Activated CD8-positive, alpha-beta T cell treated with anti-CD3 and anti-CD28 coated beads for 36 hours (primary cell): ENCODE measurements around the gene TSC22D1. TPM values are rescaled to one million over a fixed set of nuclear protein-coding genes. Genes with fewer than 3 reads are reported as not detected.

Experiments
- ATAC-seq: fragments of 200-7000 bp; cut with Tn5 transposase; one replicate; pipeline ENCODE4 v1.10.0; 2021; ENCODE audit warnings: mild to moderate bottlenecking, moderate library complexity
- CTCF ChIA-PET: fragments of 350-600 bp; sonication (Branson Sonifier 250); formaldehyde crosslinking; loops from one replicate; lab custom pipeline; 2021; ENCODE audit warnings: antibody characterized with exemption; lab: Charles Lee
- POLR2A ChIA-PET: fragments of 350-600 bp; sonication (Branson Sonifier 250); formaldehyde crosslinking; loops from one replicate; lab custom pipeline; 2021; ENCODE audit warnings: antibody characterized with exemption; lab: Charles Lee
- DNase-seq: peaks from one replicate; pipeline ENCODE4 v3.0.0-alpha.2; 2020
- H3K27ac Mint-ChIP-seq: one replicate; pipeline ENCODE4 v1.8.0; 2021; ENCODE audit warnings: mild to moderate bottlenecking, mixed read lengths
- H3K27me3 Mint-ChIP-seq: one replicate; pipeline ENCODE4 v1.8.0; 2021; ENCODE audit warnings: mixed read lengths
- H3K36me3 Mint-ChIP-seq: one replicate; pipeline ENCODE4 v1.8.0; 2021; ENCODE audit warnings: low read depth, mixed read lengths
- H3K4me1 Mint-ChIP-seq: one replicate; pipeline ENCODE4 v1.8.0; 2021; ENCODE audit warnings: low read depth, mixed read lengths
- H3K4me3 Mint-ChIP-seq: one replicate; pipeline ENCODE4 v1.8.0; 2021; ENCODE audit warnings: mild to moderate bottlenecking, moderate library complexity, mixed read lengths
- H3K9me3 Mint-ChIP-seq: one replicate; pipeline ENCODE4 v1.8.0; 2021; ENCODE audit warnings: mixed read lengths
- intact Hi-C: fragments of 100-400 bp; cut with micrococcal nuclease; formaldehyde crosslinking; loops from one replicate; pipeline ENCODE4 v1.10.0; 2022
- total RNA-seq, 2 experiments: library from RNA; stranded (reverse); gene quantifications; one replicate each; pipeline ENCODE4 v1.2.3, GENCODE V29; 2021
- TF ChIP-seq, protein P1 (sequence below): fragments of 200-600 bp; IDR thresholded peaks from one replicate; pipeline ENCODE4 v1.8.0; 2022; ENCODE audit warnings: antibody characterized with exemption, mild to moderate bottlenecking

Gene TSC22D1
- total RNA-seq, 2 experiments from 2014 or later: 7.6 to 9.6 TPM

DNA sequence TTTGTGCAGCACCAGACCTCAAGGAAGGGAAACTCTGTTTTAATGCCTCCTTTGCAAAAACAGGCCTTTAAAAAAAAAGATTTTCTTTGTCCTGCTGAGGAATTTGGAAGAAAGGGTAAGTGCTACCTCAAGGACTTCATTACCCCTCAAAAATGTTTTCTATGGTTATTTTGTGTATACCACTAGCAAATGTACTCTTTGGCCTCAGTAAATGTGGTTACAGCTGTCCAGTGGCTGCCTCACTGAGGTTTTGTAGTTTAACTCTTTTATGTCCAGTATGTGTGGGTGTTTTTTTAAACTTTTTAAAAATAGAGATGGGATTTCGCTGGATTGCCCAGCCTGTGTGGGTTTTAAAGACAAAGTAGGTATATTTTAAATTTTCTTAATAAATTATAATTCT, 42.2 kb upstream of the TSC22D1 start:
- ChIA-PET CTCF (no interaction called here), POLR2A (no interaction called here)
- intact Hi-C loops: no loop called here
- no peaks in the 10 kb centered on the region for H3K4me1 Mint-ChIP-seq
- H3K4me3 Mint-ChIP-seq: no peak overlapping the region
- H3K27ac Mint-ChIP-seq: no peak overlapping the region
- peaks cover 5% of the 10 kb centered on the region for H3K27me3 Mint-ChIP-seq
- no peaks in the 10 kb centered on the region for H3K9me3 Mint-ChIP-seq
- TF ChIP-seq, protein P1, sequence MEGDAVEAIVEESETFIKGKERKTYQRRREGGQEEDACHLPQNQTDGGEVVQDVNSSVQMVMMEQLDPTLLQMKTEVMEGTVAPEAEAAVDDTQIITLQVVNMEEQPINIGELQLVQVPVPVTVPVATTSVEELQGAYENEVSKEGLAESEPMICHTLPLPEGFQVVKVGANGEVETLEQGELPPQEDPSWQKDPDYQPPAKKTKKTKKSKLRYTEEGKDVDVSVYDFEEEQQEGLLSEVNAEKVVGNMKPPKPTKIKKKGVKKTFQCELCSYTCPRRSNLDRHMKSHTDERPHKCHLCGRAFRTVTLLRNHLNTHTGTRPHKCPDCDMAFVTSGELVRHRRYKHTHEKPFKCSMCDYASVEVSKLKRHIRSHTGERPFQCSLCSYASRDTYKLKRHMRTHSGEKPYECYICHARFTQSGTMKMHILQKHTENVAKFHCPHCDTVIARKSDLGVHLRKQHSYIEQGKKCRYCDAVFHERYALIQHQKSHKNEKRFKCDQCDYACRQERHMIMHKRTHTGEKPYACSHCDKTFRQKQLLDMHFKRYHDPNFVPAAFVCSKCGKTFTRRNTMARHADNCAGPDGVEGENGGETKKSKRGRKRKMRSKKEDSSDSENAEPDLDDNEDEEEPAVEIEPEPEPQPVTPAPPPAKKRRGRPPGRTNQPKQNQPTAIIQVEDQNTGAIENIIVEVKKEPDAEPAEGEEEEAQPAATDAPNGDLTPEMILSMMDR: no peak
- ATAC-seq (no peak), DNase-seq (no peak)
- no peaks in the 10 kb centered on the region for H3K36me3 Mint-ChIP-seq

DNA sequence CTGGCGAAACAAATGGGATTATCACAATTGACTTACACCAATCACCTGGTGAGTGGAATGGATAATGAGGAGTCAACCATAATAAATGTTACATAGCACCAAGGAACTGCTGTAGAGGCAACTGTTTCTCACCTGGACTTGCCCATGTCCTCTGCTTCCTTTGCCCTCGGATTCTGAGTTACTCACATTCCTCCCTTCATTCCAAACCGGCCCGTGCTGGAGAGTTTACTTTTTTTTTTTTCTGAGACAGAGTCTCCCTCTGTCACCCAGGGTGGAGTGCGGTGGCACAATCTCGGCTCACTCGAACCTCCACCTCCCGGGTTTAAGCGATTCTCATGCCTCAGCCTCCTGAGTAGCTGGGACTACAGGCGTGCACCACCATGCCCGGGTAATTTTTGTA, 41.5 kb upstream of the TSC22D1 start:
- H3K9me3 Mint-ChIP-seq: no peaks in the 10 kb centered on the region
- TF ChIP-seq, protein P1: no peak
- no peak overlapping the region for H3K4me3 Mint-ChIP-seq
- DNase-seq (no peak), ATAC-seq (no peak)
- intact Hi-C loops: no loop called here
- POLR2A ChIA-PET: no interaction called here
- H3K36me3 Mint-ChIP-seq: no peaks in the 10 kb centered on the region
- peaks cover 5% of the 10 kb centered on the region for H3K27me3 Mint-ChIP-seq
- H3K27ac Mint-ChIP-seq: no peak overlapping the region
- H3K4me1 Mint-ChIP-seq: no peaks in the 10 kb centered on the region
- CTCF ChIA-PET: no interaction called here

DNA sequence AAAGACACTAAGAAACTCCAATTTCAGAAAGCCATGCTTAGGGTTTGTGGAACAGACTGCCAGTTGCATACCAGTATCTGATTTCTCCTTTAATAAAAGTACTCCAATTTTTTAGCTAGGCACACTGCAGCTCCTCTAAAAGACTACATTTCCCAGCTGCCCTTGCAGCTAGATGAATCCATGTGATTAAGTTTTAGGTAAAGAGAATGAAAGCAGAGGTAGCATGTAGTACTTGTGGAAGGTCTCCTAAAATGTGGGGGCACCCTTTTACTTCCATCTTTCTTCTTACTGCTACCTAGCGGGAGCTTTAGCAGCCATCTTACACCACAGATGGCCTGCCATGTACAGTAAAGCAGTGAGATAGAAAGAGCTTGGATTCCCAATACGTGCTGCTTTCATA, 33.0 kb upstream of the TSC22D1 start:
- no peaks in the 10 kb centered on the region for H3K36me3 Mint-ChIP-seq
- H3K27me3 Mint-ChIP-seq: peaks cover 10% of the 10 kb centered on the region
- ChIA-PET POLR2A (no interaction called here), CTCF (no interaction called here)
- ATAC-seq: no peak
- TF ChIP-seq, protein P1: no peak
- H3K4me1 Mint-ChIP-seq: no peaks in the 10 kb centered on the region
- H3K27ac Mint-ChIP-seq: no peak overlapping the region
- peaks cover 3% of the 10 kb centered on the region for H3K9me3 Mint-ChIP-seq
- intact Hi-C loops: no loop called here
- H3K4me3 Mint-ChIP-seq: no peak overlapping the region
- DNase-seq: no peak

DNA sequence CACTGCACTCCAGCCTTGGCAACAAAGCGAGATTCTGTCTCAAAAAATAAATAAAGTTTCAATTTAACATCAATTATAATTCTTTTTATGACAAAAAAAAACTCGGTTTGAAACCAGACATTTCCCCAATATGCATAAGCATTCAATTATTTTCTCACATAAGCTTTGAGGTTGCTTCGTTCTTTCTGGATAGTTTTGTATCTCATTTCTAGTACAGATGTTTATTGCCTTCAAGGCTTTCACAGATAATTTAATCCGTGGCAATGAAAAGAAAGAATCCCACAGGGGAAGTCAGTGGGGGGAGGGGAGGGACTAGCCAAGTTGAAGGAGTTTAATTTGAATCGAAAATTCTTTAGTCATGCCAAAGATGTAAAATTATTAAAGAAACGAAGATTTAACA, 29.6 kb upstream of the TSC22D1 start:
- H3K9me3 Mint-ChIP-seq: peaks cover 2% of the 10 kb centered on the region
- H3K4me3 Mint-ChIP-seq: no peak overlapping the region
- POLR2A ChIA-PET: no interaction called here
- TF ChIP-seq, protein P1: no peak
- H3K27ac Mint-ChIP-seq: no peak overlapping the region
- ATAC-seq: no peak
- intact Hi-C loops: no loop called here
- CTCF ChIA-PET: no interaction called here
- peaks cover 9% of the 10 kb centered on the region for H3K27me3 Mint-ChIP-seq
- no peaks in the 10 kb centered on the region for H3K36me3 Mint-ChIP-seq
- no peak for DNase-seq
- no peaks in the 10 kb centered on the region for H3K4me1 Mint-ChIP-seq

DNA sequence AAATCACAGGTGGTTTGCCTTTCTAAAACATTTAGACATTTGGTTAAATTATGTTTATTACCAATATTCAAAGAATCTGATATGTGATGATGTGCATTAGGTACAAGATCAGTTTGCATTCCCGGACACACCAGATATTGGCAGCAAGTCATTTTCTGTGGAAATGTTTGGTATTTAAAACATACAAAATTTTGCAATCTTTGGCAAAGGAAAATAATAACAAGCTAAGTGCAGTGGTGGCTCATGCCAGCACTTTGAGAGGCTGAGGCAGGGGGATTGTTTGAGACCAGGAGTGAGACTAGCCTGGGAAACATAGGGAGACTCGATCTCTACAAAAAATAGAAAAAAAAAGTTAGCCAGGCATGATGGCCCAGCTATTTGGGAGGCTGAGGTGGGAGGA, 29.1 kb upstream of the TSC22D1 start:
- ATAC-seq: no peak
- ChIA-PET CTCF (no interaction called here), POLR2A (no interaction called here)
- no peaks in the 10 kb centered on the region for H3K9me3 Mint-ChIP-seq
- no peak for DNase-seq
- H3K36me3 Mint-ChIP-seq: no peaks in the 10 kb centered on the region
- H3K27ac Mint-ChIP-seq: no peak overlapping the region
- peaks cover 8% of the 10 kb centered on the region for H3K27me3 Mint-ChIP-seq
- TF ChIP-seq, protein P1: no peak
- H3K4me1 Mint-ChIP-seq: no peaks in the 10 kb centered on the region
- intact Hi-C loops: no loop called here
- no peak overlapping the region for H3K4me3 Mint-ChIP-seq
